ENCODE data around the gene TIAL1. TPM values are rescaled to one million over a fixed set of nuclear protein-coding genes. Genes with fewer than 3 reads are reported as not detected.

Gene TIAL1
- total and polyA plus RNA-seq, 2 donors (not counting 1 experiment from before 2014, with no cell fraction given) = 38.5 to 116 TPM

DNA sequence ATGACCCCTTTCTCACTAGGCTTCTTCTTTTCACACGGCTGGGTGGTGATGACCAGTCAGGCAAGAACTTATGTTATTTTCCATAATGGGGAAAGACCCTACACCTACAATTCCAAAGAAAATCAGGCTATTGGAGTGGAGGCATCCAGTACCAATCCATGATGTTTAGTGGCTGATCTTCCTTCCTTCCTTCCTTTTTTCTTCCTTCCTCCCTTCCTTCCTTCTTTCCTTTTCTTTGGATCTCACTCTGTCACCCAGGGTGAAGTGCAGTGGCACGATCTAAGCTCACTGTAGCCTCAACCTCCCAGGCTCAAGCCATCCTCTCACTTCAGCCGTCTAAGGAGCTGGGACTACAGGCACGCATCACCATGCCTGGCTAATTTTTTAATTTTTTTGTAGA, 56.7 kb downstream of the TIAL1 start:
- DNase-seq (ENCODE audit: low read depth in 2 of 2) = no peak
- H3K36me3 ChIP-seq (ENCODE audit: control insufficient read depth, insufficient read depth, low read length) = no peaks in the 10 kb centered on the region
- H3K4me2 ChIP-seq (ENCODE audit: extremely low read depth, insufficient read depth, low read length) = no peak overlapping the region
- H4K20me1 ChIP-seq (ENCODE audit: control insufficient read depth, extremely low read depth, insufficient read depth, low read length) = no peaks in the 10 kb centered on the region
- H3K4me3 ChIP-seq (replicated peaks in 1 of 4; ENCODE audit: control extremely low read depth in 1 of 4, insufficient read depth in 1 of 4, low read depth in 3 of 4, low read length in 4 of 4) = no peak overlapping the region
- no peaks in the 10 kb centered on the region for H3K27me3 ChIP-seq (ENCODE audit: control insufficient read depth, insufficient read depth, low read length)
- peaks cover 48% of the 10 kb centered on the region for H3K79me2 ChIP-seq (ENCODE audit: control insufficient read depth, insufficient read depth, low read length)
- peaks cover 11% of the 10 kb centered on the region for H3K4me1 ChIP-seq (ENCODE audit: control insufficient read depth, extremely low read depth, insufficient read depth, low read length)
- H3K27ac ChIP-seq (ENCODE audit: insufficient read depth, low read length) = no peak overlapping the region
- no peaks in the 10 kb centered on the region for H3K9me3 ChIP-seq (ENCODE audit: control insufficient read depth, insufficient read depth, low read depth, low read length)
- H2AFZ ChIP-seq (ENCODE audit: low read length) = no peak overlapping the region
- TF ChIP-seq EZH2 (IDR thresholded peaks at IDR 0.05; ENCODE audit: low read length, missing control alignments) (no peak), CTCF (conservative IDR thresholded peaks at IDR 0.05 in 1 of 2, IDR thresholded peaks at IDR 0.05 in 1 of 2; ENCODE audit: low read depth in 1 of 2, low read length in 2 of 2) (no peak)
- no peak overlapping the region for H3K9ac ChIP-seq (ENCODE audit: insufficient read depth, low read length)

DNA sequence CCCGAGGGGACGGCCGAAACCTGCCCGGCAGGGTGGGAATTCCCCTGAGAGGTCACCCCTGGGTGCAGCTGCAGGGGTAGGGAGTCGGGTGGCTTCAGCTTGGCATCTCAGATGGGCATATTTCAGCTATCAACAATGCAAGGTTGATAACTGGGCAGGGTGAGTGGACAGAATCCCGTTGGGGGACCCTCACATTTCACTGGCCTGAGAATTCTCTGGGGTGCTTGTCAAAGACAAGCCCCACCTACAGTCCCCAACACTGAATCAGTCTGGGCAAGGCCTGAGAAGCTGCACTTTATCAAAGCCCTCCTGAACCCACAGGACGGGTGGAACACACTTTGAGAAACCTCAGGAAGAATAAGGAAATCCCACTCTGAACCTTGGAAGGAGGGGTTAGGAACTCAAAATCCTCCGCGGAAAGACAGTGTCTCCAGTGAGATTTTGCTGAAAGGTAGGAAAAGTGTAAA, 57.4 kb downstream of the TIAL1 start:
- no peaks in the 10 kb centered on the region for H3K9me3 ChIP-seq (ENCODE audit: control insufficient read depth, insufficient read depth, low read depth, low read length)
- peaks cover 11% of the 10 kb centered on the region for H3K4me1 ChIP-seq (ENCODE audit: control insufficient read depth, extremely low read depth, insufficient read depth, low read length)
- no peaks in the 10 kb centered on the region for H3K27me3 ChIP-seq (ENCODE audit: control insufficient read depth, insufficient read depth, low read length)
- no peak for DNase-seq (ENCODE audit: low read depth in 2 of 2)
- no peak overlapping the region for H3K9ac ChIP-seq (ENCODE audit: insufficient read depth, low read length)
- peaks cover 52% of the 10 kb centered on the region for H3K79me2 ChIP-seq (ENCODE audit: control insufficient read depth, insufficient read depth, low read length)
- peak overlapping the region; percentile 10 for H3K4me2 ChIP-seq (ENCODE audit: extremely low read depth, insufficient read depth, low read length)
- TF ChIP-seq EZH2 (IDR thresholded peaks at IDR 0.05; ENCODE audit: low read length, missing control alignments) (no peak), CTCF (conservative IDR thresholded peaks at IDR 0.05 in 1 of 2, IDR thresholded peaks at IDR 0.05 in 1 of 2; ENCODE audit: low read depth in 1 of 2, low read length in 2 of 2) (no peak)
- H4K20me1 ChIP-seq (ENCODE audit: control insufficient read depth, extremely low read depth, insufficient read depth, low read length) = no peaks in the 10 kb centered on the region
- H3K4me3 ChIP-seq (replicated peaks in 1 of 4; ENCODE audit: control extremely low read depth in 1 of 4, insufficient read depth in 1 of 4, low read depth in 3 of 4, low read length in 4 of 4) = no peak overlapping the region
- no peak overlapping the region for H2AFZ ChIP-seq (ENCODE audit: low read length)
- H3K36me3 ChIP-seq (ENCODE audit: control insufficient read depth, insufficient read depth, low read length) = no peaks in the 10 kb centered on the region
- no peak overlapping the region for H3K27ac ChIP-seq (ENCODE audit: insufficient read depth, low read length)

GRCh38 chr10:119538632-119539358, 58.0 kb downstream of the TIAL1 start:
- no peaks in the 10 kb centered on the region for H3K9me3 ChIP-seq (ENCODE audit: control insufficient read depth, insufficient read depth, low read depth, low read length)
- no peak overlapping the region for H3K27ac ChIP-seq (ENCODE audit: insufficient read depth, low read length)
- no peaks in the 10 kb centered on the region for H3K36me3 ChIP-seq (ENCODE audit: control insufficient read depth, insufficient read depth, low read length)
- no peaks in the 10 kb centered on the region for H4K20me1 ChIP-seq (ENCODE audit: control insufficient read depth, extremely low read depth, insufficient read depth, low read length)
- TF ChIP-seq CTCF (conservative IDR thresholded peaks at IDR 0.05 in 1 of 2, IDR thresholded peaks at IDR 0.05 in 1 of 2; ENCODE audit: low read depth in 1 of 2, low read length in 2 of 2) (no peak), EZH2 (IDR thresholded peaks at IDR 0.05; ENCODE audit: low read length, missing control alignments) (no peak)
- DNase-seq (ENCODE audit: low read depth in 2 of 2) = no peak
- H3K4me3 ChIP-seq (replicated peaks in 1 of 4; ENCODE audit: control extremely low read depth in 1 of 4, insufficient read depth in 1 of 4, low read depth in 3 of 4, low read length in 4 of 4) = no peak overlapping the region
- peaks cover 11% of the 10 kb centered on the region for H3K4me1 ChIP-seq (ENCODE audit: control insufficient read depth, extremely low read depth, insufficient read depth, low read length)
- no peak overlapping the region for H2AFZ ChIP-seq (ENCODE audit: low read length)
- no peak overlapping the region for H3K9ac ChIP-seq (ENCODE audit: insufficient read depth, low read length)
- peaks cover 52% of the 10 kb centered on the region for H3K79me2 ChIP-seq (ENCODE audit: control insufficient read depth, insufficient read depth, low read length)
- peak overlapping the region; percentile 10 for H3K4me2 ChIP-seq (ENCODE audit: extremely low read depth, insufficient read depth, low read length)
- no peaks in the 10 kb centered on the region for H3K27me3 ChIP-seq (ENCODE audit: control insufficient read depth, insufficient read depth, low read length)

Data from fibroblast of lung (primary cell).